PC-9 (cell line): ENCODE results near the gene RTKN2. TPM values are rescaled to one million over a fixed set of nuclear protein-coding genes. Genes with fewer than 3 reads are reported as not detected.

ENCODE experiments used
- BruUV-seq: library from RNA; stranded (reverse); fragments of 400-500 nt; replicated peaks from 2 replicates; lab custom pipeline; 2021; lab: Mats Ljungman, UMichigan
- CTCF ChIA-PET: fragments of 300-600 bp; sonication (Branson Sonifier 250); formaldehyde crosslinking; loops from one replicate; lab custom pipeline; 2022; ENCODE audit warnings: antibody characterized with exemption; lab: Charles Lee
- POLR2A ChIA-PET: fragments of 300-600 bp; sonication (Branson Sonifier 250); formaldehyde crosslinking; loops from one replicate; lab custom pipeline; 2022; ENCODE audit warnings: antibody characterized with exemption; ENCODE audit not compliant: unreplicated experiment; lab: Charles Lee
- DNase-seq, 2 experiments: peaks; one replicate each; pipeline versions ENCODE4 v3.0.0 to v3.0.0-alpha.2; 2015 to 2022; ENCODE audit warnings: mixed read lengths in 1 of 2
- H2AFZ ChIP-seq: fragments of 200-600 bp; sonication (generic); 2 replicates; pipeline ENCODE4 v1.8.1; 2017; ENCODE audit warnings: antibody characterized with exemption
- H3F3A ChIP-seq: fragments of 200-600 bp; sonication (generic); 2 replicates; pipeline ENCODE4 v1.8.1; 2017; ENCODE audit warnings: antibody characterized with exemption, mild to moderate bottlenecking, low read depth; ENCODE audit not compliant: insufficient read depth
- H3K27ac ChIP-seq: fragments of 200-600 bp; sonication (generic); 2 replicates; pipeline ENCODE4 v1.6.1; 2016; ENCODE audit warnings: mixed run types
- H3K27me3 ChIP-seq: fragments of 200-600 bp; sonication (generic); 2 replicates; pipeline ENCODE4 v1.6.1; 2016; ENCODE audit warnings: low read depth, mixed run types; ENCODE audit not compliant: insufficient read depth
- H3K36me3 ChIP-seq: fragments of 200-600 bp; sonication (generic); 2 replicates; pipeline ENCODE4 v1.6.1; 2016; ENCODE audit warnings: low read depth, mixed run types
- H3K4me1 ChIP-seq: fragments of 200-600 bp; sonication (generic); replicated peaks from 2 replicates; pipeline ENCODE4 v1.6.1; 2016; ENCODE audit warnings: mixed run types; ENCODE audit not compliant: insufficient read depth
- H3K4me2 ChIP-seq: fragments of 200-600 bp; sonication (generic); 2 replicates; pipeline ENCODE4 v1.6.1; 2017; ENCODE audit warnings: mixed run types
- H3K4me3 ChIP-seq: fragments of 200-600 bp; sonication (generic); 2 replicates; pipeline ENCODE4 v1.6.1; 2016; ENCODE audit warnings: mixed run types
- H3K79me2 ChIP-seq: fragments of 200-600 bp; sonication (generic); 2 replicates; pipeline ENCODE4 v1.6.1; 2017; ENCODE audit warnings: low read depth, mixed run types
- H3K9me2 ChIP-seq: fragments of 200-600 bp; sonication (generic); 2 replicates; pipeline ENCODE4 v1.8.1; 2017; ENCODE audit warnings: mild to moderate bottlenecking; ENCODE audit not compliant: insufficient read depth
- H3K9me3 ChIP-seq: fragments of 200-600 bp; sonication (generic); 2 replicates; pipeline ENCODE4 v1.8.1; 2016; ENCODE audit warnings: low read depth; ENCODE audit not compliant: insufficient read depth
- H4K20me1 ChIP-seq: fragments of 200-600 bp; sonication (generic); 2 replicates; pipeline ENCODE4 v1.8.1; 2017; ENCODE audit not compliant: insufficient read depth
- EZH2 ChIP-seq: fragments of 200-600 bp; sonication (generic); IDR thresholded peaks from 2 replicates; pipeline ENCODE4 v1.8.0; 2017; ENCODE audit warnings: antibody characterized with exemption, low read depth
- intact Hi-C: fragments of 100-400 bp; cut with micrococcal nuclease; formaldehyde crosslinking; loops from one replicate; pipeline ENCODE4 v1.10.0; 2022; ENCODE audit not compliant: unreplicated experiment
- total RNA-seq: library from RNA; stranded (reverse); gene quantifications from 2 replicates; pipeline ENCODE4 v1.2.3, GENCODE V29; 2021
- TF ChIP-seq, protein P1 (sequence below): fragments of 200-600 bp; sonication (generic); conservative IDR thresholded peaks from 2 replicates; pipeline ENCODE4 v1.6.1; 2017; ENCODE audit warnings: mixed run types, antibody characterized with exemption, mild to moderate bottlenecking, moderate library complexity

The RTKN2 gene
- total RNA-seq, 1 experiment from 2014 or later = 18.5 TPM

DNA sequence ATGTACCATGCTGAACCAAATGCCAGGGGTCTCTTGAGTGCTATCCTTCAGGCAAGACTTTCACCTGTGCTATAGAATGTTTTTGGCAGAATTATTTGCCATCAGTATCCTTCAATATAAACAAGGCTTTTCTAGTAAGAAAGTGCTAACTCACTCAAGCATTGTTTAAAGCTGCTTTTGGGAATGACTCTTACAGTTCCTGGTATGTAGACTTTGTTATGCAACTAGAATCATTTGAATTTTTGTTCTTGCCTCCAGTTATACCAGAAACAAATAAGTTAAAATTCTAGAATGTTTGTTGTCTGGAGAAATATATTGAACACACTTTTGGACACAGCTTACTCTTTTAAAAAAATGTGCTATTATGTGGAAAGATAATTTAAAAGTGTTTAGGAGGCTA lies 39.5 kb upstream of the RTKN2 start:
- BruUV-seq = no TSS peak
- Histone ChIP-seq H3K27me3 (no peaks in the 10 kb centered on the region), H3K4me2 (no peak overlapping the region), H4K20me1 (no peaks in the 10 kb centered on the region), H3F3A (no peaks in the 10 kb centered on the region), H3K36me3 (no peaks in the 10 kb centered on the region), H3K4me1 (no peaks in the 10 kb centered on the region), H3K4me3 (no peak overlapping the region), H2AFZ (no peak overlapping the region), H3K9me2 (no peaks in the 10 kb centered on the region; the same call in 1 of the 2 replicates), H3K79me2 (no peaks in the 10 kb centered on the region), H3K9me3 (no peaks in the 10 kb centered on the region), H3K27ac (no peak overlapping the region)
- DNase-seq = no peak
- ChIA-PET CTCF (no interaction called here), POLR2A (no interaction called here)
- intact Hi-C loops = no loop called here
- TF ChIP-seq, protein P1, sequence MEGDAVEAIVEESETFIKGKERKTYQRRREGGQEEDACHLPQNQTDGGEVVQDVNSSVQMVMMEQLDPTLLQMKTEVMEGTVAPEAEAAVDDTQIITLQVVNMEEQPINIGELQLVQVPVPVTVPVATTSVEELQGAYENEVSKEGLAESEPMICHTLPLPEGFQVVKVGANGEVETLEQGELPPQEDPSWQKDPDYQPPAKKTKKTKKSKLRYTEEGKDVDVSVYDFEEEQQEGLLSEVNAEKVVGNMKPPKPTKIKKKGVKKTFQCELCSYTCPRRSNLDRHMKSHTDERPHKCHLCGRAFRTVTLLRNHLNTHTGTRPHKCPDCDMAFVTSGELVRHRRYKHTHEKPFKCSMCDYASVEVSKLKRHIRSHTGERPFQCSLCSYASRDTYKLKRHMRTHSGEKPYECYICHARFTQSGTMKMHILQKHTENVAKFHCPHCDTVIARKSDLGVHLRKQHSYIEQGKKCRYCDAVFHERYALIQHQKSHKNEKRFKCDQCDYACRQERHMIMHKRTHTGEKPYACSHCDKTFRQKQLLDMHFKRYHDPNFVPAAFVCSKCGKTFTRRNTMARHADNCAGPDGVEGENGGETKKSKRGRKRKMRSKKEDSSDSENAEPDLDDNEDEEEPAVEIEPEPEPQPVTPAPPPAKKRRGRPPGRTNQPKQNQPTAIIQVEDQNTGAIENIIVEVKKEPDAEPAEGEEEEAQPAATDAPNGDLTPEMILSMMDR = no peak
- TF ChIP-seq EZH2 = no peak

DNA sequence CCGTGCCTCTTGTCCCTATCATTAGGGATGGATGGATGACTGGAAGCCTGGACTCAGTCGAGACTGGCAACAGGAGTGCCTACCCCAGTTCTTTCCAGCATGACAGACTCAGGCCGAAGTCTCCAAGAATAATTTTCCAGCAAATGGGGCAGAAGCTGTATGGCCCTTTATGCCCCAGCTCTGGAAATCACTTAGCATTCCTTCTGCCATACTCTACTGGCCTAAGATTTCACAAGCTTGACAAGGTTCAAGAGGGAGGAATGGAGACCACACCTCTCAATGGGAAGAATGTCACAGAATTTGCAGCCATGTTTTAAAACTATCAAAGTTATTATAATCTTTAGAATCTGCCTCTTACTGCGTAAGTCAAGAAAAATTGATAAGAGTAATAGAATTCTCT lies 39.0 kb upstream of the RTKN2 start:
- H4K20me1 ChIP-seq = no peaks in the 10 kb centered on the region
- TF ChIP-seq EZH2 = no peak
- TF ChIP-seq, protein P1 = no peak
- no peaks in the 10 kb centered on the region for H3K36me3 ChIP-seq
- H2AFZ ChIP-seq = no peak overlapping the region
- no peak overlapping the region for H3K27ac ChIP-seq
- no peaks in the 10 kb centered on the region for H3K4me1 ChIP-seq
- H3K4me3 ChIP-seq = no peak overlapping the region
- DNase-seq = no peak
- BruUV-seq = no TSS peak
- ChIA-PET CTCF (no interaction called here), POLR2A (no interaction called here)
- no peak overlapping the region for H3K4me2 ChIP-seq
- H3K9me3 ChIP-seq = no peaks in the 10 kb centered on the region
- no peaks in the 10 kb centered on the region for H3K27me3 ChIP-seq
- no peaks in the 10 kb centered on the region; the same call in 1 of the 2 replicates for H3K9me2 ChIP-seq
- H3F3A ChIP-seq = no peaks in the 10 kb centered on the region
- no peaks in the 10 kb centered on the region for H3K79me2 ChIP-seq
- intact Hi-C loops = no loop called here

DNA sequence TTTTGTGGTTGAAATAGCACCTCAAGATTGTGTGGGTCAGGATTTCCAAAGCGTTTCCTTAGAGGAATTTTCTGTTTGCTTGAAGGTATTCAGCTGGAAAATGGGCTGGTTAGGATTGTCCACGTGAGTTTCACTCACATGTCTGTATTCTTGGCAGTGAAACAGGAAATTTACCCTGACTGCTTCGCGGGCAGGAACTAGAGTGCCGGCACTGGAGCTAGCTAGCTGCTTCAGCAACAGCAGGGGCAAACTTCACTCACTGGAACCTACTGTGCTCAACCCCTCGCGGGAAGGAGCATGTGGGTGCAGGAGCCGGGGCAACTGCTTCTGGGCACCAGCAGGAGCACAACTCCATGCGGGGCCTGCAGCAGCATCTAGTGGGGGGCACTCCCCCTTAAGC lies 38.0 kb upstream of the RTKN2 start:
- intact Hi-C loops = no loop called here

More for the DNA sequence above, 38.0 kb upstream of the RTKN2 start:
- DNase-seq = no peak
- Histone ChIP-seq H3K9me2 (no peaks in the 10 kb centered on the region; the same call in 1 of the 2 replicates), H3K79me2 (no peaks in the 10 kb centered on the region), H3K9me3 (no peaks in the 10 kb centered on the region; the same call in 1 of the 2 replicates), H3K36me3 (no peaks in the 10 kb centered on the region), H3K27me3 (no peaks in the 10 kb centered on the region), H3K4me1 (no peaks in the 10 kb centered on the region), H3K4me3 (no peak overlapping the region), H3K4me2 (no peak overlapping the region), H4K20me1 (no peaks in the 10 kb centered on the region), H3F3A (no peaks in the 10 kb centered on the region), H2AFZ (no peak overlapping the region), H3K27ac (no peak overlapping the region)
- CTCF ChIA-PET = no interaction called here
- no TSS peak for BruUV-seq
- POLR2A ChIA-PET = no interaction called here
- no peak for TF ChIP-seq EZH2
- TF ChIP-seq, protein P1 = no peak
